ENCODE measurements around the gene CDCA5.

GRCh38 chr11:65086809-65087208, 3.0 kb upstream of the CDCA5 start:
- TF ChIP-seq CTCF (IDR thresholded peaks at IDR 0.05; ENCODE audit: low read length): no peak
- no peak for TF ChIP-seq EZH2 (IDR thresholded peaks at IDR 0.05; ENCODE audit: borderline replicate concordance, low read length)

Data from OCI-LY1 (cell line).